Muscle of leg (tissue), 11 donors: ENCODE data around the gene PFDN5. TPM values are rescaled to one million over a fixed set of nuclear protein-coding genes. Genes with fewer than 3 reads are reported as not detected.
A peak's percentile ranks its signal among the peaks of the same experiment; 100 is the strongest.
"Not testable (repeated sequence)": the region's sequence is repeated elsewhere in the genome, so short reads cannot be mapped to it uniquely, and the experiment has no call there.

Experiments
- DNase-seq: peaks from one replicate; pipeline ENCODE4 v3.0.0; 2013
- H3K27ac ChIP-seq: one replicate; pipeline ENCODE4 v1.5.1; 2013; ENCODE audit warnings: mild to moderate bottlenecking, low read length, control low read depth
- H3K27me3 ChIP-seq: one replicate; pipeline ENCODE4 v1.6.1; 2013; ENCODE audit warnings: low read length; ENCODE audit not compliant: control insufficient read depth, insufficient read depth
- H3K36me3 ChIP-seq: one replicate; pipeline ENCODE4 v1.6.1; 2013; ENCODE audit warnings: low read length; ENCODE audit not compliant: control insufficient read depth, insufficient read depth
- H3K4me1 ChIP-seq: one replicate; pipeline ENCODE4 v1.6.1; 2013; ENCODE audit warnings: low read length; ENCODE audit not compliant: control insufficient read depth, insufficient read depth
- H3K4me3 ChIP-seq: one replicate; pipeline ENCODE4 v1.5.1; 2013; ENCODE audit warnings: low read length, control low read depth
- H3K9me3 ChIP-seq: replicated peaks from 2 replicates; pipeline ENCODE4 v1.6.1; 2013; ENCODE audit warnings: low read depth, low read length; ENCODE audit not compliant: control insufficient read depth
- WGBS: methylation state at CpG from one replicate; pipeline ENCODE4 v1.1.5; 2013; ENCODE audit warnings: missing lambda C conversion rate; ENCODE audit not compliant: insufficient coverage; 5-methylcytosine and 5-hydroxymethylcytosine counted together
- polyA plus RNA-seq, 8 donors: library from polyadenylated mRNA; unstranded; fragments of 120-200 nt; gene quantifications; one replicate each; pipeline versions ENCODE4 v1.2.1 to v1.2.3, GENCODE V29; 2013; ENCODE audit warnings: inconsistent platforms in 1 of 8, low replicate concordance in 1 of 8; ENCODE audit not compliant: insufficient read length in 8 of 8, insufficient read depth in 1 of 8
- total RNA-seq: library from RNA; stranded (reverse); fragments of 120-200 nt; gene quantifications from one replicate; pipeline ENCODE4 v1.2.4, GENCODE V29; 2013

Gene PFDN5
- total and polyA plus RNA-seq, 9 donors = 451 to 875 (median 540) TPM

DNA sequence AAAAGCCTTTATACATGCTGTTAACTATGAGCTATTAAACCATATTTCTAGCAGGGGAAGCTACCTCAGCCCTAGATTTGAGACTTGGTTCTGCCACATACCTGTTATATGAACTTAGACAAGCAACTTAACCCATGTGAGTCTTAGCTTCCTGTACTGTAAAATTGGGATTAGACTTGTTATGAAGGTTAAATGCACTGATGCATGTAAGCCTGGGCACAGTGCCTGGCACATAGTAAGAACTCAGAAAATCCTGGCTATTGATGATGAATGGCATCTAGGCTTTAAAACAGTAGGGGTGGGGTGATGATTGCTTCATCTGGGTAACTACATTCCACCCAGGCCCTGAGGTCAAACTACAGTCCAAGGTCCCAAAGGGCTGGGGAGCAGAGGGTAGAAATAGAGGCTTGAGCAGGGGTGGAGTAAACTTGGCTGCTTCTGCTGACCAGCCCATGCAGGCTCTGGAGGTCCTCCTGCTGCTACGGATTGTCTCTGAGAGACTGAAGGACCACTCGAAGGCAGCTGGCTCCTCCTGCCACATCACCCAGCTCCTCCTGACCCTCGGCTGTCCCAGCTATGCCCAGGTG, 16.0 kb upstream of the PFDN5 start:
- DNase-seq = no peak
- WGBS = 87% methylated on average over 2 of the region's 3 CpGs
- H3K4me1 ChIP-seq = no peaks in the 10 kb centered on the region

DNA sequence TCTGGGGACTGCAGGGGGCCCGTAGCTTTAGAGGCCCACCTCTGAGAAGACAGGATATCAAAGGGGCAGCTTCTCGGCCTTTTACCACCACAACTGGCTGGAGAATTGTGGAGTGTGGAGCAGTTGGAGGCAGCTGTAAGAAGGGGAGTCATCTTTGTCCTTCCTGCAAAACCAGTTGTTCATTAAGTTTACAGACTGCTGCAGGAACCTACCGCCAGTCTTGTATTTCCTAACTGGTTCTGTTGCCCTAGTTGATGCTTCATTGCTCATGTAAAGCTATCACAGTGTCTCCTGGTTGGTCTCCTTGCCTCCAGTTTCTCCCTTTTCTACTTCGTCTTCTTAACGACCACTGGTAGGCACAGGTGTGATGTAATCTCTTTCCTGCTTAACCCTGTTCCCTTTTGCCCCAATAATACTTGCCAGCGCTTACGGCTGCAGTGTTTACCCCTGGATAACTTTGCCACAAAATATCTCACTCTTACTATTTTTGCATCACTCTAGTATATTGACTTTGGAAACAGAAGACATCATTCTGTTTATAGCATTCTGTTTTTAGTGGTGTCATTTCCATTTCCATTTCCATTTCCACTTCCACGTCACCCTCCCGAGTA, 15.3 kb upstream of the PFDN5 start:
- Histone ChIP-seq H3K4me1 (no peaks in the 10 kb centered on the region), H3K36me3 (peaks cover 57% of the 10 kb centered on the region), H3K27ac (no peak overlapping the region), H3K4me3 (no peak overlapping the region), H3K27me3 (no peaks in the 10 kb centered on the region), H3K9me3 (no peaks in the 10 kb centered on the region)
- no peak for DNase-seq
- 91% methylated on average over 2 of the region's 9 CpGs for WGBS

More for the DNA sequence above, 16.0 kb upstream of the PFDN5 start:
- Histone ChIP-seq H3K27ac (no peak overlapping the region), H3K9me3 (no peaks in the 10 kb centered on the region), H3K4me3 (no peak overlapping the region), H3K36me3 (peaks cover 59% of the 10 kb centered on the region), H3K27me3 (no peaks in the 10 kb centered on the region)

DNA sequence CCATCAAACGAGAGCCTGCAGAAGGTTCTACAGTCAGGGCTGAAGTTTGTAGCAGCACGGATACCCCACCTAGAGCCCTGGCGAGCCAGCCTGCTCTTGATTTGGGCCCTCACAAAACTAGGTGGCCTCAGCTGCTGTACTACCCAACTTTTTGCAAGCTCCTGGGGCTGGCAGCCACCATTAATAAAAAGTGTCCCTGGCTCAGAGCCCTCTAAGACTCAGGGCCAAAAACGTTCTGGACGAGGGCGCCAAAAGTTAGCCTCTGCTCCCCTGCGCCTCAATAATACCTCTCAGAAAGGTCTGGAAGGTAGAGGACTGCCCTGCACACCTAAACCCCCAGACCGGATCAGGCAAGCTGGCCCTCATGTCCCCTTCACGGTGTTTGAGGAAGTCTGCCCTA, 8.9 kb upstream of the PFDN5 start:
- H3K4me1 ChIP-seq = no peaks in the 10 kb centered on the region
- H3K27me3 ChIP-seq = no peaks in the 10 kb centered on the region
- 77% methylated on average over 5 of the region's 9 CpGs for WGBS
- no peak overlapping the region for H3K27ac ChIP-seq
- H3K9me3 ChIP-seq = no peaks in the 10 kb centered on the region
- DNase-seq = no peak
- H3K4me3 ChIP-seq = no peak overlapping the region
- H3K36me3 ChIP-seq = peaks cover 63% of the 10 kb centered on the region

DNA sequence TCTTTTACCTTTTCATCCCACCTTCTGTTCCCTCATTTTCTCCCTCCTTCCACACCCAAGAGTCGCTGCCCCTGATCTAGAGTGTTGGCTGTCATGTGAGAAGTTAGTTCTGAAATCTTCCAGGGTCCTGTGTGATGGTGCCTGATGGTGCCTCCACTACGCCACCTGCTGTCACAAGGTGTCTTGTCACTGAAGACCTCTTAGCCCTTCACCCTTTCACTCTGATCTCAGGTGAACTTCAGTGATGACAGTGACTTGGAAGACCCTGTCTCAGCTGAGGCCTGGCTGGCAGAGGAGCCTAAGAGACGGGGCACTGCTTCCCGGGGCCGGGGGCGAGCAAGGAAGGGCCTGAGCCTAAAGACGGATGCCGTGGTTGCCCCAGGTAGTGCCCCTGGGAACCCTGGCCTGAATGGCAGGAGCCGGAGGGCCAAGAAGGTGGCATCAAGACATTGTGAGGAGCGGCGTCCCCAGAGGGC, 7.6 kb upstream of the PFDN5 start:
- H3K4me1 ChIP-seq = peaks cover 2% of the 10 kb centered on the region
- peak; percentile 83 for DNase-seq
- H3K9me3 ChIP-seq = no peaks in the 10 kb centered on the region
- WGBS = 93% methylated on average over 9 of the region's 11 CpGs
- no peak overlapping the region for H3K27ac ChIP-seq
- no peak overlapping the region for H3K4me3 ChIP-seq
- no peaks in the 10 kb centered on the region for H3K27me3 ChIP-seq
- H3K36me3 ChIP-seq = peaks cover 67% of the 10 kb centered on the region

DNA sequence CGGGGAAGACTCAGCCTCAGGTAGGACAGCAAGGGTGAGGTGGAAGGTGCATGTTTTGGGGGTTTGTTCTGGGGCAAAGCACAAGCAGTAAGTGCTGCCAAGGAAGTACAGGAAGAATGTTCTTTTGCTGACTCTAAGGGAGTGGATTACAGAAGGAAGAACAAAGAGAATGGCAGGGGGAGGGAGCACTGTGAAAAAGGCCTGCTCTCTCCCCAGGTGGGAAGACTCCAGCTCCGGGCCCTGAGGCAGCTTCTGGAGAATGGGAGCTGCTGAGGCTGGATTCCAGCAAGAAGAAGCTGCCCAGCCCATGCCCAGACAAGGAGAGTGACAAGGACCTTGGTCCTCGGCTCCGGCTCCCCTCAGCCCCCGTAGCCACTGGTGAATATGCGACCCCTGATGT, 7.0 kb upstream of the PFDN5 start:
- H3K27ac ChIP-seq = no peak overlapping the region

DNA sequence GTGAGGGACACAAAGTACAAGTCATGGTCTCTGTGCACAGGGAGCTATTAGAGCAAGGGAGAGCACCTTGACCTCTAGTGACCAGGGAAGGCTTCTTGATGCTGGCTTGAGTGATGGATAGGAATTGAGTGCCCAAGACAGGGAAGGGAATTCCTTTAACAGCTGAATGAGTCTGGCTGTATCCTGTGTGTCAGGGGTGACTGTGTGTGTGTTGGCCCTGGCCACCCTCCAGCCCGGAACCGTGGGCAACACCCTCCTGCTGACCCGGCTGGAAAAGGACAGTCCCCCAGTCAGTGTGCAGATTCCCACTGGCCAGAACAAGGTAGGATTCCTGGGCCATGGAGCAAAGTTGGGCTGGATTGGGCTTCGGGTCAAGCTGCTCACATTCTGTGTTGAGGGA, 5.5 kb upstream of the PFDN5 start:
- no peak overlapping the region for H3K27ac ChIP-seq

More for the DNA sequence above, 7.0 kb upstream of the PFDN5 start:
- Histone ChIP-seq H3K4me3 (no peak overlapping the region), H3K9me3 (no peaks in the 10 kb centered on the region), H3K4me1 (peaks cover 4% of the 10 kb centered on the region), H3K36me3 (peaks cover 67% of the 10 kb centered on the region), H3K27me3 (no peaks in the 10 kb centered on the region)
- no peak for DNase-seq
- WGBS = 85% methylated on average over 4 of the region's 6 CpGs

DNA sequence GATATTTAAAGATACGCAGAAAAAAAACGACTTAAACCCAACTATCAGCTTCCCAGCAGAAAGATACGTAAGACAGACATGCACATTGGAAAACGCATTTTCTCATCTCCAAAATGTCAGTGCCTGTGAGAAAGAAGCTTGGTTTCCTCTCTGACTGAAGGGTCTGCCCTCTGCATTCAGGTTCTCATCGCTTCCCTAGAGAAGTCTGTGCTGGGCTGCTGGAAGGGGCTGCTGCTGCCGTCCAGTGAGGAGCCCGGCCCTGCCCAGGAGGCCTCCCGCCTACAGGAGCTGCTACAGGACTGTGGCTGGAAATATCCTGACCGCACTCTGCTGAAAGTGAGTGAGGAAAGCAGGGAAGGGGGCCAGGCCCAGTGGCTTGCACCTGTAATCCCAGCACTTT, 4.7 kb upstream of the PFDN5 start:
- Histone ChIP-seq H3K4me3 (no peak overlapping the region), H3K27me3 (no peaks in the 10 kb centered on the region), H3K27ac (no peak overlapping the region), H3K36me3 (peaks cover 58% of the 10 kb centered on the region), H3K4me1 (peaks cover 11% of the 10 kb centered on the region), H3K9me3 (no peaks in the 10 kb centered on the region)
- no peak for DNase-seq
- 94% methylated on average over 6 of the region's 9 CpGs for WGBS

More for the DNA sequence above, 5.5 kb upstream of the PFDN5 start:
- Histone ChIP-seq H3K4me1 (peaks cover 8% of the 10 kb centered on the region), H3K36me3 (peaks cover 62% of the 10 kb centered on the region), H3K4me3 (no peak overlapping the region), H3K27me3 (no peaks in the 10 kb centered on the region), H3K9me3 (no peaks in the 10 kb centered on the region)
- 100% methylated on average over 3 of the region's 4 CpGs for whole genome bisulfite sequencing
- DNase-seq = no peak

DNA sequence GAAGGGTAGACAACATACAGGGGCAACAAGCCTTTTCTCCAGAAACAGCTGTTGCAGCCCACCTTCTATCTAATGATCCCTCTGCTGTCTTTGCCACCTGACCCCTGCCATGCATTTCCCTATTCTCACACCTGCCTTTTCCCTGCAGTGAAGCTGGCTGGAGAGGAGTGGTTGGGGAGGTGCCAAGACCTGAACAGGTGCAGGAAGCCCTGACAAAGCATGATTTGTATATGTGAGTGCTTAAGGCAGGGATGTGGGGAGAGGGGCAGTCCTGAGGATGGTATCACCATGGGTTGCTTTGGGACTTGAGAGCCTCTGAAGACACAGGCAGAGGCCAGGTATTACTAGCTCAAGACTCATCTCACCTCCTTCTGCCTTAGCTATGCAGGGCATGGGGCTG, 2.9 kb upstream of the PFDN5 start:
- Histone ChIP-seq H3K27me3 (no peaks in the 10 kb centered on the region), H3K9me3 (no peaks in the 10 kb centered on the region), H3K4me1 (peaks cover 21% of the 10 kb centered on the region), H3K27ac (no peak overlapping the region), H3K36me3 (peaks cover 52% of the 10 kb centered on the region), H3K4me3 (no peak overlapping the region)
- DNase-seq = peak; percentile 39

DNA sequence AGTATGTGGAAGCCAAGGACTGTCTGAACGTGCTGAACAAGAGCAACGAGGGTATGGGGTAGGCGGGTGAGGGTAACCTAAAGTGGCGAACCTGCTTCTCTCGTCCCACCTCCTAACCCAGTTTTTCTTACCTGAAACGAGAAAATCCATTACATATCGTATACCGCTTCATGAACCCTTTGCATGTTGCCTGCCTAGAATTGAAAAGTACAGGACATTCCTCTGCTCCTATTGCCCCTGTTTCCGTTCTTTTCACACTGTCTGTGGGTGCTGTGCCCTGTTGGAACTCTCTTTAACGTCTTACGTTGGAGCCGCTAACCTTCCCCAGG, 513 bp downstream of the PFDN5 start:
- no peaks in the 10 kb centered on the region for H3K9me3 ChIP-seq
- H3K4me3 ChIP-seq = peak overlapping the region; percentile 99
- 8% methylated on average over 7 of the region's 12 CpGs for WGBS
- peaks cover 35% of the 10 kb centered on the region for H3K36me3 ChIP-seq
- DNase-seq = no peak
- H3K27ac ChIP-seq = peak overlapping the region; percentile 98
- H3K4me1 ChIP-seq = peaks cover 36% of the 10 kb centered on the region
- H3K27me3 ChIP-seq = no peaks in the 10 kb centered on the region

DNA sequence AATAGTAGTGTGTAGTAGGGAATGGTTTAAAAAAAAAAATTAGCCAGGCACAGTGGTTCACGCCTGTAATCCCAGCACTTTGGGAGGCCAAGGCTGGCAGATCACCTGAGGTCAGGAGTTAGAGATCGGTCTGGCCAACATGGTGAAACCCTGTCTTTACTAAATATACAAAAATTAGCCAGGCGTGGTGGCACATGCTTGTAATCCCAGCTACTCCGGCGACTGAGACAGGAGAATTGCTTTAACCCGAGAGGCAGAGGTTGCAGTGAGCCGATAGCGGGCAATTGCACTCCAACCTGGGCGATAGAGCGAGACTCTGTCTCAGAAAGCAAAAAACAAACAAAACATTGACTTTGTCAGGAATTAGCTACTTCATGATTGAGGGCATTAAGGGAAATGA, 1.8 kb downstream of the PFDN5 start:
- H3K9me3 ChIP-seq, H3K27ac ChIP-seq, H3K4me3 ChIP-seq, H3K27me3 ChIP-seq, DNase-seq: not testable (repeated sequence)
- 91% methylated on average over 6 of the region's 10 CpGs for WGBS
- H3K4me1 ChIP-seq = peaks cover 36% of the 10 kb centered on the region
- peaks cover 33% of the 10 kb centered on the region for H3K36me3 ChIP-seq

DNA sequence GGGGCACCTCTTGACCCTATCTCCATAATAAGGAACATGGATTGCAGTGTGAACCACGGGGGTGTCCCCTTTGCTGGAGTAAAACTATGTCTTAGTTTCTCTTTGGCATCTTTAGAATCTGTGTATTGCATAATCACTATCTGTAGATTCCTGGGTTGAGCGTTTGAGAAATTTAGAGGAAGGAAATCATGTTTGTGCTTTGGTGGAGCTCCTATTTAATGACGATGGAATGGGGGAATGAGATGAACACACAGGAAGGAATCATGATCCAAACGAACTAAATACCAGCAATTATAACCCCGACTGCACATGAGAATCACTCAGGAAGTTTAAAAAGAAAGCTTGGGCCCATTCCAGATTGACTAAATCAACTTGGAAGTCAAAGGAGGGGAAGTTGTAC, 2.8 kb downstream of the PFDN5 start:
- Histone ChIP-seq H3K27me3 (no peaks in the 10 kb centered on the region), H3K27ac (no peak overlapping the region), H3K4me3 (no peak overlapping the region), H3K36me3 (peaks cover 32% of the 10 kb centered on the region), H3K9me3 (no peaks in the 10 kb centered on the region), H3K4me1 (peaks cover 31% of the 10 kb centered on the region)
- no peak for DNase-seq
- WGBS = no CpG with 5 or more reads among the region's 5 CpGs
